GM13976 (cell line): ENCODE measurements around the gene ZFYVE28.
"Not testable (repeated sequence)": the region's sequence is repeated elsewhere in the genome, so short reads cannot be mapped to it uniquely, and the experiment has no call there.

Source experiments
- DNase-seq: peaks from one replicate; pipeline ENCODE4 v3.0.0; 2012; ENCODE audit warnings: low spot score
- CTCF ChIP-seq: IDR thresholded peaks from 2 replicates; pipeline ENCODE4 v1.5.1; 2012; ENCODE audit warnings: borderline replicate concordance, mild to moderate bottlenecking; ENCODE audit not compliant: insufficient read depth; ENCODE audit errors: extremely low read depth, missing control alignments, control extremely low read depth
- in situ Hi-C: fragments of 300-500 bp; cut with MboI; formaldehyde crosslinking; loops from one replicate; pipeline ENCODE4 v1.12.0; 2022; ENCODE audit warnings: low sequenced_read_pairs, mixed read lengths, inconsistent platforms; ENCODE audit not compliant: unreplicated experiment

Gene ZFYVE28

GRCh38 chr4:2384245-2384644 is 34.2 kb downstream of the ZFYVE28 start:
- DNase-seq, result no peak
- in situ Hi-C loops, result no loop called here
- TF ChIP-seq CTCF, result no peak

- no peak for TF ChIP-seq CTCF
- DNase-seq, result no peak
- in situ Hi-C loops, result no loop called here
Observed at GRCh38 chr4:2383760-2384159, 34.7 kb downstream of the ZFYVE28 start.

GRCh38 chr4:2383220-2383631 is 35.2 kb downstream of the ZFYVE28 start:
- in situ Hi-C loops, DNase-seq: not testable (repeated sequence)

- in situ Hi-C loops, DNase-seq: not testable (repeated sequence)
Observed at GRCh38 chr4:2382769-2383202, 35.7 kb downstream of the ZFYVE28 start.

GRCh38 chr4:2380589-2380988 is 37.9 kb downstream of the ZFYVE28 start:
- in situ Hi-C loops, DNase-seq: not testable (repeated sequence)

GRCh38 chr4:2378898-2379297 is 39.5 kb downstream of the ZFYVE28 start:
- no peak for TF ChIP-seq CTCF
- DNase-seq, result no peak
- in situ Hi-C loops, result no loop called here

- TF ChIP-seq CTCF, result no peak
- in situ Hi-C loops, result no loop called here
- no peak for DNase-seq
Observed at GRCh38 chr4:2378401-2378800, 40.0 kb downstream of the ZFYVE28 start.

- DNase-seq, result no peak
- TF ChIP-seq CTCF, result no peak
- in situ Hi-C loops, result no loop called here
Observed at GRCh38 chr4:2377241-2377640, 41.2 kb downstream of the ZFYVE28 start.

GRCh38 chr4:2375427-2375826 is 43.0 kb downstream of the ZFYVE28 start:
- no peak for TF ChIP-seq CTCF
- in situ Hi-C loops, result no loop called here
- no peak for DNase-seq
